GM18502 (cell line): ENCODE measurements around the gene STRA6.

Source experiments
- ATAC-seq: cut with Tn5 transposase; IDR thresholded peaks from one replicate; pipeline ENCODE4 v1.9.1; 2021; ENCODE audit warnings: mild to moderate bottlenecking; ENCODE audit not compliant: unreplicated experiment, poor library complexity

STRA6 gene

GRCh38 chr15:74202452-74203401, at the start of gene STRA6:
Gene STRA6 (minus strand): TSS chr15:74202787. CDS start chr15:74202267, 520 bp downstream.
- no peak for ATAC-seq

DNA sequence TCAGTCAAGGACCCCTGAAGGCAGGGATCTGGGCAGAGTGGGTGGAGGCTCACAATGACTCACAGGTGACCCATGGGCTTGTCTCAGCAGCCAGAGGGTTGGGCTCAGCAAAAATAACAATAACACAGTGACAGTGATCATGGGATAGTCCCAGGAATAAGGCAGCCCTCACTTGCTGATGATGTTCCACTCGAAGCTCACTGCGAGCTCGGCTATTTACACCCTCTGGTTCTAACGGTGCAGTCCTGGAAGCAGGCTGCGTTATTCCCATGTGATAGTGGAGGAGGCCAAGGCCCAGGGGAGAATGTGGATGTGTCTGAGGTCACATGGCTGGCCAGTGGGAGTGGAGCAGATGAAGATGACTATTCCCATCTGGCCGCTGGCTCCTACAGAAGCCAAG, 49.7 kb upstream of the STRA6 start:
- no peak for ATAC-seq

GRCh38 chr15:74251131-74251811, 48.7 kb upstream of the STRA6 start:
- ATAC-seq = no peak

DNA sequence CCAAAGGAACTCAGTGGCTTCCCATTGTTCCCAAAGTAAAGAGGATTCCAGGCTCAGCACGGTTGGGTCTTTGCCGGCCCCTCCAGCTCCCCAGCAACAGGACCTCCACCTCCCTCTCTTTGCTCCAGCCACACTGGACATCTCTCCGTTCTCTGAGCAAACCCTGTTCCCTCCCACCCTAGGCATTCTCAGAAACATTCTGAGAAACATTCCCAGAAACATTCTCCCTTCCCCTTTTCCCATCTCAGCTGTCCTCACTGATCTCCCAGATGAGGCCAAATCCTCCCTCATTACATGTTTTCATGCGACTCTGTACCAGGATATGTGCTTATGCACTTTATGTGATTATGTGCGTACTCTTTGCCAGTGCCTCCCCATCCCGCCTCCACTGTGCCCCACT, 47.7 kb upstream of the STRA6 start:
- no peak for ATAC-seq

DNA sequence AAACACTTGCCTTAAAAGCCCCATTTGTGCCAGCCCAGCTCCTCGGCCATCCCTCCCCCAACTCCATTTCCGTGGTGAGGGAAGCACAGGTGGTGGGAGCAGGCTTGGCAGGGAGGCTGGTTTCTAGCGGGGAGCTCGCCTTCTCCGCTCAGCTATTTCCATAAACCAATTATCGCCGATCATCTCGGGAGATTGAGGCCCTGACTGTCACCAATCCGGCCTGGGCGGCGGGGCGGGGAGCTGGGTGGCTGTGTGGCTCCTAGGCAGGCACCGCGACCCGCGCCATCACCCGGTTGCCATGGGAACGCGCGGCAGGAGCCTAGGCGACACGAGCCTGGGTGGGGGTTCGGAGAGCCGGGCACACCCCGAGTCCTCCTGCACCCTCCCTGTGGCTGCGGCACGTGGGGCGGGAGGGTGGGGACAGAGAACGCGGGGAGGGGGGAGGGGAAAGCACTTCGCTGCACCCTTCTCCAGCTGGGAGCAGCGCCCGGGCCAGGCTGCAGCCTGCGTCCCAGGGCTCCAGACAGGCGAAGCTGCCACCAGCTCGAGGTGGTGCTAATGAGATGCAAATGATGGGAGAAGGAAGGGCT, 42.9 kb upstream of the STRA6 start:
- ATAC-seq = no peak

- ATAC-seq = no peak
Observed at GRCh38 chr15:74244822-74245341, 42.3 kb upstream of the STRA6 start.

- ATAC-seq = no peak
Observed at GRCh38 chr15:74243431-74243830, 40.8 kb upstream of the STRA6 start.

DNA sequence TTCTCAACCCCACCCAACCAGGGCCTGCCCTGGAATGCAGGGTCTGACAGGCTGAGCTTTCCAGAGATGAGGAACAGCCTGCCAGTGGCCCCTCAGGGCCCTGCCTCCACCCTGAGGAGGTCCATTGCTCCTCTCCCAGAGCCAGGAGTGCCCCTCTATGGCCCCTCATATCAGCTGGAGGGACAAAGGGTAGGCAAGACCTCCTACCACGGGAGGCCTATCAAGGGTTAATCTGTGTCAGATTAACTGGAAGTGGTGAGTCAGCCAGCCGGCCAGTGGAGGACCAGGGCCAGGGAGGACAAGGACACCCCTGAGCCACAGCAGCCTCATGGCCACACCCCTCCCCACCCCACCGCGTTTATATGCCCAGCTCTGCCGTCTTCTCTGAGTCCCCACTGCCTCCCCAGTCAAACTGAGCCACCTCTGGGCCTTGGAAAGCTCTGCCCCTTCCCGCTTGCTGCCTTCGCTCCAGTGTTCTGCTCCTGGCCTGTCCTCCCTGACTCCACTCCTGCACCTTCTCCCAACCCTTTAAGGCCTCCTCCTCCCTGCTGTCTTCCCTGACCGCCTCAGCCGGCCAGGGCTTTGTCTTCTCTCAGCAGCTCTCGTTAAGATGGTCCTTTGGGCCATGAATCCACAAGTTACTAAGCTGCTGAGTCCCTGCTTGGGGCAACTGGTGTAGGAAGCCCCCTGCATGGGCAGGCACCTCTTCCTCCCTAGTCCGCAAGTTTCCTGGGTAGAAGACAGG, 40.0 kb upstream of the STRA6 start:
- ATAC-seq = no peak

GRCh38 chr15:74240897-74241614, 38.5 kb upstream of the STRA6 start:
- ATAC-seq = no peak

DNA sequence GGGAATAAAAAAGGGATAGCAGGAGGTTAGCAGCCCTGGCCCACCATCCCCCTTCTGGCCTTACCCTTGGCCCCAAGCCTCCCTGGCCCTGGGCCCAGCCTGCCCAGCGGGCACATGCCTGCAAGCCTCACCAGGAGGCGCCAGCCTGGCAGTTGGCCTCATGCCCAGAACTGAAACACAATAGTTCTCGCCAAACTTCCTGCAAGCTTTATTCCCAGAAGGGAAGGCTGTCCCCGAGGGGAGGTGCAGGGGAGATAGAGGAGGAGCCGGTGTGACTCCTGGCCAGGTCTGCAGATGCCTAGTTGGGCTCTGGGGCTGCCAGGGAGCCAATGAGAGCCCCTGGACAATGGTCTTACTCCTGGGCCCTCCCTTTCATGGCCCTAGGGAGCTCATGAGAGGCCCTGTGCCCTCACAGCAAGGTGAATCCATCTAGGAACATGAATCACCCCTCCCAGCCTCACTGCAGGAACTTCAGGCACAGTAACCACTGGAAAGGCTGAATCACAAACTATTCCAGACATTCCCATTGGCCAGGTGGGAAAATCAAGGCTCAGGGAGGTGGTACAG, 37.5 kb upstream of the STRA6 start:
- no peak for ATAC-seq

GRCh38 chr15:74239051-74239705, 36.6 kb upstream of the STRA6 start:
- no peak for ATAC-seq

- ATAC-seq = peak; percentile 49
Observed at GRCh38 chr15:74235962-74236361, 33.4 kb upstream of the STRA6 start, which contains the start of gene CCDC33. Gene CCDC33 (plus strand): TSS chr15:74236326. CDS start chr15:74236720, 394 bp downstream.

GRCh38 chr15:74234598-74234875, 31.9 kb upstream of the STRA6 start:
- ATAC-seq = no peak

DNA sequence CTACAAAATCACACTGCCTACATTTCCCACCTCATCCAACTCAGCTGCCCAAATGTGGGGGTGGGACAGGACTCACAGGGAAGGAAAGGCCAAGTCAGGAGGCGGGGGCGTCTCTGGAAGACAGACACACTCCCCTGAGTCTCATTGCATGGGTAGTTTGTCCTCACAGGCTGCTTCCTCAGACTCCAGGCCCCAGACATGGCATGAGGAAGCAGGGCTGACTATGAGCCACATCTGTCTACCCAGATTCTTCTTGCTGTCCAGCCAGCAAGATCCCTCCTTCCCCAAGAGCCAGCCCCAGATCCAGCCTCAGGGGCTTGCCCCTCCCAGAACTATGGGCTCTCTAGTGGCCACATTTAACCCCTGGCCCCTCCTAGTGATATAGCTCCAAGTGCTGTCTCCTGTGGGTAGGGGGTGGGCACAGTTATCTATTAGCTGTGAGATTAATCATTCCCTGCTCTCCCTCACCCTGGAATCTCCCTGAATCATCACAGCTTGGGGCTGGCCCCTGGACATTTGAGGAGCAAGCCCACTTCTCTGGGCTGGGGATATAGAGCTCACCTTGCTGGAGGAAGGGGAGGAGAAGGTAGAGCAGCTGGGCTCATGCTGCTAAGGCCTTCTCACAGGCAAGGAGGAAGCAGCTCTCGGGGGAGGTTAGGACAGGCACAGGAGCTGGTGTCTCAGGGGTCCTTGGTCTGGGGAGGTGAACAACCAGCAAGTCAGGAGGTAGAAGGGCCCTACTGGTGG, 31.4 kb upstream of the STRA6 start:
- ATAC-seq = no peak

- ATAC-seq = no peak
Observed at GRCh38 chr15:74233373-74233772, 30.8 kb upstream of the STRA6 start.

DNA sequence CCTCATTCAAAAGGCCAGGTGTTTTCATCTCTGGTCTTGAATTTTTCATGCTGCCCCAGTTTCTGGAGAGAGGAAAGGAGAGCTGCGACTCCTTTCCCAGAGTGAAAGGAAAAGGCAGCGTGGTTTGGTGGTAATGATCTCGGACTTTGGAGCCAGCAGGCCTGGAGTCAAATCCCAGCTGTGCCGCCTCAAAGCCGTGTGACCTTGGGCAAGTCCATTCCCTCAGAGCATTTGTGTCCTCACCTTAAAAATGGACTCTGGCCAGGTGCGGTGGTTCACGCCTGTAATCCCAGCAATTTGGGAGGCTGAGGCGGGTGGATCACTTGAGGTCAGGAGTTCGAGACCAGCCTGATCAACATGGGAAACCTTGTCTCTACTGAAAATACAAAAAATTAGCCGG, 28.9 kb upstream of the STRA6 start:
- no peak for ATAC-seq

- ATAC-seq = no peak
Observed at GRCh38 chr15:74229686-74230085, 27.1 kb upstream of the STRA6 start.

GRCh38 chr15:74228723-74229081, 26.1 kb upstream of the STRA6 start:
- ATAC-seq = no peak
